ENCODE results near the gene NUDT1. TPM values are rescaled to one million over a fixed set of nuclear protein-coding genes. Genes with fewer than 3 reads are reported as not detected.
"Not testable (repeated sequence)": the region's sequence is repeated elsewhere in the genome, so short reads cannot be mapped to it uniquely, and the experiment has no call there.

The NUDT1 gene
- total RNA-seq, 2 experiments from 2014 or later, result 85.2 to 87.5 TPM

DNA sequence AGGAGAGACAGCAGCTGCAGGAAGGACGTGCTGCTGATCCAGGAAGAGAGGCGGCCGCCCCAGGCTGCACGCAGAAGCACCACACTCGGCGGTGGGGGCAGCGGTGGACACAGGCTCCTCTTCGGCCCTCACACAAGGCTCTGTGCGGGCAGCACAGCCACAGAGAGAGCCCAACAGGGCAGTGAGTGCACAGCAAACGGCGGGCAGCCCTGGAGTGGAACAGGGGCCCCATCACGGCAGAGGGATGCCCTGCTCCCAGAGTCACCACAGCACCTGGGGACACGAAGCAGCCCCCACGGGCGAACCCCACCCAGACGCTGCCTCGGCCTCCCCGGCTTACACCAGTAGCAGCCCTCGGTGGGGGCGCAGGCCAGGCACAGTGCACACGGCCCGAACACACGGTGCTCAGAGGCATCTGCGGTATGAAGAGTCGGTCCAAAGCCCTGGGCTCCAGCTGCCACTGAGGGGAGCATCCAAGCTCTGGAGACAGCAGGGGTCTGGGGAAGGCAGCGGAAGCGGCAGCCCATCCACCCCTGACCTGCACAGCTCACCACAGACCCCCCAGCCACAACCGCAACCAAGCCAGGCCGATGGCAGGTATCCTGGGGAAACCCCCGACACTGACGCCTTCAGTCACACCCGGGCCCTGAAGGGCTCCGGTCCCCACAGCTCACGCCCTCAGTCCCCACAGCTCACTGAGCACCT lies 16.8 kb downstream of the NUDT1 start:
- ChIA-PET POLR2A (no interaction called here), CTCF (interaction anchor here (1.0 kb wide), 1 partner anchor 11 kb away, joined by 4 read pairs; no protein-coding TSS in a partner anchor)
- Mint-ChIP-seq H3K27ac (no peak overlapping the region), H3K27me3 (no peaks in the 10 kb centered on the region), H3K9me3 (no peaks in the 10 kb centered on the region), H3K4me1 (peaks cover 8% of the 10 kb centered on the region), H3K36me3 (ENCODE audit: low read depth) (no peaks in the 10 kb centered on the region), H3K4me3 (no peak overlapping the region)
- DNase-seq, result no peak

DNA sequence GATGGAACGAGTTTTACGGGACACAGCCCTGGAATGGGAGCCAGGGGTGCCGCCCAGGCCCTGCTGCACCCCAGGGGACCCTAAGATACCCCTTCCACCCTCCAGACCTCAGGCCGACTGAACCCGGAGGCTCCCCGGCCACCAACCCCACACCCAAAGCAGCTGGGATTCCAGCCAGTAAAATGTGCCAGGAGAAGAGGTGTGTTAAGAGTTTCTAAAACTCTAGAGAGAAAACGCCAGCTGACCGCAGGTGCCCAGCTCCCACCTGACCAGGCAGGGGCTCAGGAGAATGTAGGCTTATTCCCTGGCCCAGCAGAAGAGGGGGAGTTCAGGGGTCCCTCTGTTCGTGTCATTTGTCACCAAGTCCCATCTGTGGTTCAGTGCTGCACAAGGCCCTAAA lies 17.5 kb downstream of the NUDT1 start:
- no peak overlapping the region for H3K4me3 Mint-ChIP-seq
- H3K27ac Mint-ChIP-seq, result no peak overlapping the region
- H3K36me3 Mint-ChIP-seq (ENCODE audit: low read depth), result peaks cover 5% of the 10 kb centered on the region
- H3K9me3 Mint-ChIP-seq, result no peaks in the 10 kb centered on the region
- H3K27me3 Mint-ChIP-seq, result no peaks in the 10 kb centered on the region
- peaks cover 8% of the 10 kb centered on the region for H3K4me1 Mint-ChIP-seq
- POLR2A ChIA-PET, result no interaction called here
- CTCF ChIA-PET, result interaction anchor here (1.0 kb wide), 1 partner anchor 11 kb away, joined by 4 read pairs; no protein-coding TSS in a partner anchor
- no peak for DNase-seq

DNA sequence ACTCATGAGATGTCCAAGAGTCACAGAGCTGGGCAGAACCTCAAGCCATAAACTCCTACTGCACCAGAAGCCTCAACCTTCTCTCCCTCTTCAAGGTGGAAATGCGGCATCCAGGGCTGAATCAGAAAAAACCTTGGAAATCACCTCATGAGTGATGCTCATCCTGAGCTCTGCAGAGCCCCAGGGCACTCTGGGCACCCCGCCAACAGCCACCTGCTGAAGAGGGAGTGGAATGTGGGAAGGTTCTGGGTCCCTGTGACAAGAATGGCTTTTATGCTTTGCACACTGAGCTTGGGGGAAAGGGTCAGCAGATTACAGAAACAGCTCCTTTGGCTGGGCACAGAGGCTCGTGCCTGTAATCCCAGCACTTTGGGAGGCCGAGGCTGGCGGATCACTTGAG lies 18.8 kb downstream of the NUDT1 start:
- DNase-seq, result no peak
- CTCF ChIA-PET, result no interaction called here
- H3K4me3 Mint-ChIP-seq, result no peak overlapping the region
- H3K27me3 Mint-ChIP-seq, result no peaks in the 10 kb centered on the region
- H3K36me3 Mint-ChIP-seq (ENCODE audit: low read depth), result peaks cover 5% of the 10 kb centered on the region
- H3K9me3 Mint-ChIP-seq, result no peaks in the 10 kb centered on the region
- peaks cover 2% of the 10 kb centered on the region for H3K4me1 Mint-ChIP-seq
- POLR2A ChIA-PET, result no interaction called here
- no peak overlapping the region for H3K27ac Mint-ChIP-seq

DNA sequence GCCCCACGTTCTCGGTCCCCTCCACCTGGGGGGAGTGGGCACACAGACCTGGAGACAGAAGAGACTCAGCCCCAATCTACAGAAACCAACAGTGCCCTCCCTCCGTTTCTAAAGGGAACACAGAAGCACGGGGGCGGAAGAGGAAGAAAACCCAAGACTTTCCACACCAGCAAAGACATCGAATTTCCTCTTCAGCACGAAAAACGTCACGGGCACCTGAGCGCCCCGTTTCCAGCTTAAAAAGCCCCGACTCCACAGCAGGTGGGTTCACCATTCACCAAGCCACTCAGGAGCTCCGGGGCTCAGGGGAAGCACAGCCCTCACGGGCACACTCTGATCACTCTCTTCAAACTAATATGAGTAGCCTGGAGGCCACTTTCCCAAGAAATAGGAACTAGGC lies 19.6 kb downstream of the NUDT1 start:
- Mint-ChIP-seq H3K4me3 (no peak overlapping the region), H3K36me3 (ENCODE audit: low read depth) (peaks cover 5% of the 10 kb centered on the region), H3K9me3 (no peaks in the 10 kb centered on the region), H3K27me3 (no peaks in the 10 kb centered on the region), H3K27ac (no peak overlapping the region), H3K4me1 (peaks cover 2% of the 10 kb centered on the region)
- ChIA-PET POLR2A (no interaction called here), CTCF (no interaction called here)
- DNase-seq, result no peak

DNA sequence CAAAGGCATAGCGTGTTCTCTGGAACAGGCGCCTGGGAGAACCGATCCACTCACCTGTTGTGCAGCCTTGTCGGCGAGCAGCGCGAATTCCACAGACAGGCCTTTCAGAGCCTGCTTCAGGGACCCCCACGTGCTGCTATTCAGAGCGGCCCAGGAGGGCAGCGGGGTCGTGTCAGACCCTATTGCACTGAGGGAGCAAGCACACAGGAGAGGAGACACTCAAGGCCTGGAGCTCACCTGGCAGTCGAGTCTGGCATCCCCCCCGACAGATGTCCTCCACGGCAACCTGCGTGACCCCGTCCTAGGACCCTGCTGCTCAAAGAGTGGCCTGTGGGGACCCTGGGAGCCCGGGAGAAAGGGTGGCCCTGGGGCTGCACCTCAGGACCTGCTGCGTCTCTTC lies 21.1 kb downstream of the NUDT1 start:
- CTCF ChIA-PET, result no interaction called here
- POLR2A ChIA-PET, result no interaction called here
- Mint-ChIP-seq H3K4me3 (no peak overlapping the region), H3K4me1 (peaks cover 2% of the 10 kb centered on the region), H3K9me3 (no peaks in the 10 kb centered on the region), H3K27me3 (no peaks in the 10 kb centered on the region), H3K36me3 (ENCODE audit: low read depth) (peaks cover 5% of the 10 kb centered on the region), H3K27ac (no peak overlapping the region)
- DNase-seq, result no peak

DNA sequence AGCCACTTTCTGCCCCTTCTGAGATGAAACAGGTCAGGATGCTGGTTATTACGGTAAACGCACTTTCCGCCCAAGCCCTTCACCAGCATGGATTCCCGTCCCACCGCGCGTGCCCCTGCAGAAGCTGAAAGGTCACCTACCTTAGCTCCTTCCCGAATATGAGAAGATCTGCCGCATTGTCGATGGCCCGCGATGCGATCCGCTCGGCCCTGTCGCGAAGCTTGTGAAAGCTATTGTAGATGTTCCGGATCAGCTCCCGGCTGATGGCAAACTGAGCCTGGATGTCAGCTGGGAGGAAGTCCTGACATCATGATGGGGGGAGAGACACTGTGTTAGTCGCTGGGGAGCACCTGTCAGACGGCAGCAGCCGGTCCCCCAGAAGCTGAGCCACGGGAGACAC lies 22.1 kb downstream of the NUDT1 start:
- H3K27ac Mint-ChIP-seq, result no peak overlapping the region
- CTCF ChIA-PET, result no interaction called here
- POLR2A ChIA-PET, result no interaction called here
- peaks cover 2% of the 10 kb centered on the region for H3K4me1 Mint-ChIP-seq
- H3K4me3 Mint-ChIP-seq, result no peak overlapping the region
- H3K36me3 Mint-ChIP-seq (ENCODE audit: low read depth), result peaks cover 5% of the 10 kb centered on the region
- H3K9me3 Mint-ChIP-seq, result no peaks in the 10 kb centered on the region
- no peak for DNase-seq
- no peaks in the 10 kb centered on the region for H3K27me3 Mint-ChIP-seq

DNA sequence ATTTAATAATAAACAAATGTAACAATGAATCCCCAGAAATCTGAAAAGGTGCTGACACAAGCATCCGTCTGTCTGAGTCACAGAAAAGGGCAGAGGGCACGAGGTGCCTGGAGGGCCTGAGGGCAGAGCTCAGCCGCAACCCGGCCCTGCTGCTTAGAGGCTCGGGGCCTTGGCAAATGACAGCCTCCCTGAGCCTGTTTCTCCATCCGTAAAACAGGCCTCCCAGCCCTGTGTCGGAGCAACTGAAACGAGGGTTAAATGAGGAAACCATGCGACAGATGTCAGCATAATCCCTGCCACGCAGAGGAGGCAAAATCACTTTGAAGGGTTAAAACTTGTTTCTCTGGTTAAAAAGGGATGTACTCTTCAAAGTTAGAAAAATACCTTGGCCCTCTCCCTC lies 24.9 kb downstream of the NUDT1 start:
- H3K36me3 Mint-ChIP-seq (ENCODE audit: low read depth), result peaks cover 8% of the 10 kb centered on the region
- H3K4me1 Mint-ChIP-seq, result no peaks in the 10 kb centered on the region
- no peak for DNase-seq
- no peaks in the 10 kb centered on the region for H3K9me3 Mint-ChIP-seq
- no peaks in the 10 kb centered on the region for H3K27me3 Mint-ChIP-seq
- POLR2A ChIA-PET, result no interaction called here
- no peak overlapping the region for H3K27ac Mint-ChIP-seq
- no peak overlapping the region for H3K4me3 Mint-ChIP-seq
- CTCF ChIA-PET, result interaction anchor here (0.6 kb wide), 1 partner anchor 627 kb away, joined by 3 read pairs; no protein-coding TSS in a partner anchor

DNA sequence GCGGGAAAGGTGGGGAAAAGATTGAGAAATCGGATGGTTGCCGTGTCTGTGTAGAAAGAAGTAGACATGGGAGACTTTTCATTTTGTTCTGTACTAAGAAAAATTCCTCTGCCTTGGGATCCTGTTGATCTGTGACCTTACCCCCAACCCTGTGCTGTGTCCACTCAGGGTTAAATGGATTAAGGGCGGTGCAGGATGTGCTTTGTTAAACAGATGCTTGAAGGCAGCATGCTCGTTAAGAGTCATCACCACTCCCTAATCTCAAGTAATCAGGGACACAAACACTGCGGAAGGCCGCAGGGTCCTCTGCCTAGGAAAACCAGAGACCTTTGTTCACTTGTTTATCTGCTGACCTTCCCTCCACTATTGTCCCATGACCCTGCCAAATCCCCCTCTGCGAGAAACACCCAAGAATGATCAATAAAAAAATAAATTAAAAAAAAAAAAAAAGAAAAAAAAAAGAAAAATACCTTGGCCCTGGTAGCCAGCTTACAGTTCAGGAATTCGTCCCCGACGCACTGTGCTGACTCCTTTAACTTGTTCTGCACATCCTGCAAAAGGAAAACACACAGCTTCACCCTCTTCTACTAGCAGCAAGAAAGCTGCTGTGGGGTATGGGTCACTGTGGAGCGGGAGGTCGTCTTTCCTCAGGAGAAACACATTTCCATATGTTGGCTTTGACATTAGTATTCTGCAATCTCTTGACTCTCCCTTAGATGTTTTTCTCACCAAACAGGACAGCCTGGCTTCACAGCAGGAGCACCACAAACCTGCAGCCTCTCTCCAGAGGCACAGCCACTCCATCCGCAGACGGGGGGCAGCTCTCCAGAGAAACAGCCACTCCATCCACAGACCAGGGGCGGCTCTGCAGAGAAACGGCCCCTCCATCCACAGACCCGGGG lies 27.3 kb downstream of the NUDT1 start:
- DNase-seq; H3K27ac Mint-ChIP-seq; H3K4me1 Mint-ChIP-seq; H3K36me3 Mint-ChIP-seq (ENCODE audit: low read depth); POLR2A ChIA-PET; CTCF ChIA-PET; H3K4me3 Mint-ChIP-seq; H3K9me3 Mint-ChIP-seq; H3K27me3 Mint-ChIP-seq: not testable (repeated sequence)

DNA sequence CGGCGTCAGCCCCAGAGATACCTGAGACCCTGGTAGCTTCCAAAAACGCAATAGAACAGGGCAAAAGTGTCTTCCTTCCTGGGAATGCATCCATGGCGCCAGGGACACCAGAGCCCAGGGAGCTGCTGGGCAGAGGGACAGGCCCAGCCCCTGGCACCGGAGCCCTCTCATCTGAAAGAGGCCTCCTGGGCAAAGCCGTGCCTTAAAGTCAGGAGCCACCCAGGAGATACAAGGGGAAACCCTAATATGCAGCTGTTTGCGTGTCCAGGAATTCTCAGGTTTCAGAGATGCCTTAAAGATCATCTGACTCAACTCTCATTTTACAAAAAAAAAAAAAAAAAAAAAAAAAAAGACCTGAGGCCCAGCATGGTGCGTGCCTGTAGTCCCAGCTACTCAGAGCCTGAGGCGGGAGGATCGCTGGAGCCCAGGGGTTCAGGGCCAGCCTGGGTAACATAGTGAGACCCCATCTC lies 28.0 kb downstream of the NUDT1 start:
- POLR2A ChIA-PET, result no interaction called here
- CTCF ChIA-PET, result no interaction called here
- Mint-ChIP-seq H3K4me1 (no peaks in the 10 kb centered on the region), H3K9me3 (no peaks in the 10 kb centered on the region), H3K4me3 (no peak overlapping the region), H3K27me3 (no peaks in the 10 kb centered on the region), H3K27ac (no peak overlapping the region), H3K36me3 (ENCODE audit: low read depth) (peaks cover 2% of the 10 kb centered on the region)
- no peak for DNase-seq

DNA sequence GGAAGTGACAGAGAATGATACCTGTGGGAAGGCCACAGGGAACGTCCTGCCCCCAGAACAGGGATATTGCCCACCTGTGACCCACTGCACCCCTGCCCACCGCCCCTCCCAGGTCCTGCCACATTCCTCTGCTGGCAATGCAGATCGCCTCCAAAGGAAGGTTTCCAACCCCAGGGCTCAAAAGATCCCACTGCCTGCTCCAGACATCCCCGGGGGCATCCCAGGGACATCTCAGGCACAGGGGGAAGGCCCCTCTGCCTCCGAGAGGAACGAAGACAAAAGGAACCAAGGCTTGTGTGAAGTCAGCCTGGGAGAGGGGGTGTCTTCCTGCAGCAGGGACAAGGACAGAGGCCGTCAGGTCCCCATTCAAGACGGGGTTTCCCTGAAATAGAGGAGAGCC lies 28.5 kb downstream of the NUDT1 start:
- H3K4me1 Mint-ChIP-seq, result no peaks in the 10 kb centered on the region
- H3K27ac Mint-ChIP-seq, result no peak overlapping the region
- H3K4me3 Mint-ChIP-seq, result no peak overlapping the region
- ChIA-PET POLR2A (no interaction called here), CTCF (no interaction called here)
- H3K27me3 Mint-ChIP-seq, result no peaks in the 10 kb centered on the region
- no peak for DNase-seq
- H3K36me3 Mint-ChIP-seq (ENCODE audit: low read depth), result peaks cover 2% of the 10 kb centered on the region
- no peaks in the 10 kb centered on the region for H3K9me3 Mint-ChIP-seq

DNA sequence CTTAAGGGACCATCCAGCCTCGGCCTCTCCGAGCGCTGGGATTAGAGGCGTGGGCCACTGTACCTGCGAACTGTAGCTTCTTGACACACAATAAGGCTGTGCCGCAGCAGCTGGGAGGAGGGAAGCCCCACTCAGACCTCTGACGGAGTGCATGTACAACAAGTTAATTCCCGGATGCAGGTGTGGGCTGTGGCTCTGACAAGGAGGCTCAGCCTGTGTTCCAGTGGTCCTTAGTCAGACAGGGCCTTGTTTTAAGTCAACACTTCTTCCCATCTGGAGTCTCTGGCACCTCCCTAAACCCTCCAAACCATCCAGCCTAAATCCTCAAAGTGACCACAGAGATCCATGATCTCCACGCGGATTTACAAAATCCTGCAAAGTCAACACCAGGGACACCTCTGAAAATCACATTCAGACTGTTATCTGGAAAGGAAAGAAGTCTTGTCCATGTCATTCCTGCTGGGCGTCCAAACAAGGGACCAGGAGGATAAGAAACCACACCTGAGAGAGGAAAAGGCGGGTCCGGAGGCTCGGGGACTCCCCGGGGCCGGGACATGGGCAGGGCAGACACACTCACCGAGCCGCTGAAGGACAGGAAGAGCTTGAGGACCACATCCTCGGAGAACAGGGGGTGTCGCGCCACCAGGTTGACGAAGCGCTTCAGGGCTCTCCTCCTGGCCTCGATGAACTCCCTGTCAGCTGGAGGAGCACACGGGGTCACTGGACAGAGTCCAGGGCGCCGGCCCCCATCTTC lies 29.4 kb downstream of the NUDT1 start:
- no peaks in the 10 kb centered on the region for H3K9me3 Mint-ChIP-seq
- no peak overlapping the region for H3K27ac Mint-ChIP-seq
- H3K36me3 Mint-ChIP-seq (ENCODE audit: low read depth), result peaks cover 2% of the 10 kb centered on the region
- no peak overlapping the region for H3K4me3 Mint-ChIP-seq
- ChIA-PET POLR2A (no interaction called here), CTCF (no interaction called here)
- DNase-seq, result no peak
- H3K4me1 Mint-ChIP-seq, result no peaks in the 10 kb centered on the region
- H3K27me3 Mint-ChIP-seq, result no peaks in the 10 kb centered on the region

DNA sequence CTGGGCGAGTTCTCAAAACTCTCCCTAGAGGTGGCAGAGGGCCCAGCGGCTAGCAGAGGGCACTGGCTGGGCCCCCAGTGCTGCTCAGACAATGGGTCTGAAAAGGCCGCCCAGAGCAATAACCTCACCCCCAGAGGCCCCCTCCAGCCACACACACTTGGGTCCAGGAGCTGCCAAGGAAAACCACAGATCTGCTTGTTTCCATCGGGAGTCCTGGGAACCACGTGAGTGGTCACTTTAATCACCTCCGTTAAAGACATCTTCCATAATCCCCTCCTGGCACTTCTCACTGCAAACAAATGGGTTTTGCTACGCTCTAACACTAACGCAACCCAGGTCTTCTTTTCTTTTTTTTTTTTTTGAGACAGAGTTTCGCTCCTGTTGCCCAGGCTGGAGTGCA lies 30.0 kb downstream of the NUDT1 start:
- no peak overlapping the region for H3K4me3 Mint-ChIP-seq
- DNase-seq, result no peak
- H3K36me3 Mint-ChIP-seq (ENCODE audit: low read depth), result peaks cover 5% of the 10 kb centered on the region
- no peaks in the 10 kb centered on the region for H3K27me3 Mint-ChIP-seq
- no peaks in the 10 kb centered on the region for H3K4me1 Mint-ChIP-seq
- CTCF ChIA-PET, result no interaction called here
- H3K27ac Mint-ChIP-seq, result no peak overlapping the region
- POLR2A ChIA-PET, result no interaction called here
- H3K9me3 Mint-ChIP-seq, result no peaks in the 10 kb centered on the region

DNA sequence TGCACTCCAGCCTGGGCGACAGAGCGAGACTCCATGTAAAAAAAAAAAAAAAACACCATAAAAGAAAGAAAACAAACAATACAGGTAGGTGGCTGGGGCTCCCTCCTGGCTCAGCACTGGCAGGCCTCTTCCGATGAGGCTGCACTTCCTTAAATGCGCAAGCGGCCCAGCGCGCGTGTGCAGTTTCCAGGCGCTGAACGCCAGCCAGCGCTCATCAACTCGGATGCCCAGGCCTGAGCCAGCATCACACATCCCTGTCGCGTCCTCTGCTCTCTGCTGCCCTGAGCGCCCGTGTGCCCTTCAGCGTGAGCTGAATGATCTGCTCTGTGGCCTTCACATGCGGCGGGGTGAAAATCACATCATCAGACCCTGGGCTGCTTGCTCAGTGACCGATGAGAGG lies 31.8 kb downstream of the NUDT1 start:
- Mint-ChIP-seq H3K4me1 (no peaks in the 10 kb centered on the region), H3K27me3 (no peaks in the 10 kb centered on the region), H3K27ac (no peak overlapping the region), H3K9me3 (no peaks in the 10 kb centered on the region), H3K4me3 (no peak overlapping the region), H3K36me3 (ENCODE audit: low read depth) (peaks cover 7% of the 10 kb centered on the region)
- no peak for DNase-seq
- ChIA-PET CTCF (interaction anchor here (0.7 kb wide), 1 partner anchor 26 kb away, joined by 3 read pairs; no protein-coding TSS in a partner anchor), POLR2A (no interaction called here)

All from activated CD4-positive, alpha-beta memory T cell treated with anti-CD3 and anti-CD28 coated beads, Interleukin-2, amount 10 ng/mL, durations not matched to agents 7 days and 5 days (primary cell).